HG03064 (cell line): ENCODE measurements around the gene ANKRD53.

Source experiments
- ATAC-seq: cut with Tn5 transposase; IDR thresholded peaks from one replicate; pipeline ENCODE4 v1.9.1; 2021; ENCODE audit warnings: low read depth; ENCODE audit not compliant: unreplicated experiment

Gene ANKRD53

DNA sequence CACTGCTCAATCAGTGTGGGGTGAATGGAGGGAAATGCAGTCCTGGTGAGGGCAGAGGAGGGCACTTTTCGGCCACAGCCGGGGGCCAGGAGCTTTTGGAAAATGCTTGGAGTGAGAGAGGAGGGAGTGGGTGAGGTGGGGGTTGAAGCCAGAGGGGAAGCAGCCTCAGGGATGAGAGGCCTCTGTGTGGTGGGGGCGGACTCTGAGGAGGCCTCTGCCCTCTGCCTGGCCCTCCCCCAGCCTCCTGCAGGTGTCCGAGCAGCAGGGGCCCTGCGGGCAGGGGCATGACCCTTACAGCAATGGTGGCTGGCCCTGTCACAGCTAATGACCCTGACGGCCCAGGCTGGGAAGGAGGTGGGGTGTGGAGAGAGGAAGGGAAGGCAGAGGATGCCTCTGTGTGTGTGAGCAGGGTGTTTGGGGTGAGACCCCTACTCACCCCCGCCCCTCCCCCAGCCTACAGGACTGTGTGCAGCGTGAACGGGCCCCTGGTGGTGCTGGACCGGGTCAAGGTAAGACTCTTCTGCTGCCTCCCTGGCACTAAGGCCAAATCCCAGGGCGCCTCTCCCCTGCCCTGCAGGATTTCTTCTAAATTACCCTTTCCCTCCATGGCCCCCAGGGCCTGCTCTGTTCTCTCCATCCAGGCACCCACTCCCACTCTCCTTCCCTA, 35.1 kb upstream of the ANKRD53 start:
- ATAC-seq, result no peak

DNA sequence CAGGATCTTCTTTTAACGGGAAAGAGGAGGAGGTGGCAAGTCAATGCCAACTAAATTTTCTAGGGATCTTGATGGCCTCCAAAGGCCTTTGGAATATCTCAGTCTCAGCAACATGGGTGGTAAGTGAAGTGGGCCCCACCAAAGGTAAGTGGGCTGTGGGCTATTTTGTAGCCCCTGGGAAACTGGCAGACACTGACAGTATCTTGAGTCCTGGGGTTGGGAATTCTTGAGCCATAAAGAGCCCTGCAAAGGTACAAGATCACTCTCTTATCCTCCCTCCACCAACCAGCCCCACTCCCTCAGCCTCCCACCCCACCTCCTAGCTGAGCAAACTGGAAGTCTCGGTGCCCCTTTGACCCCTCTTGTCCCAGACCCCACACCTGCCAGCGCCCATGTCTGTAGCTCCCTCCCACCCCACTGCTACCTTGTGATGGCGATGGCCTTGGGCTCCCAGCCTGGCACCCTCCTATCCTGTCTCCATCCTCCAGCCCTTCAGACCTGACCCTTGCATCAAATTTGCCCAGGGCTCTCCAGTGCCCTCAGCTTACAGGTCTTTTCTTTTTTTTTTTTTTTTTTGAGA, 34.2 kb upstream of the ANKRD53 start:
- ATAC-seq, result no peak

DNA sequence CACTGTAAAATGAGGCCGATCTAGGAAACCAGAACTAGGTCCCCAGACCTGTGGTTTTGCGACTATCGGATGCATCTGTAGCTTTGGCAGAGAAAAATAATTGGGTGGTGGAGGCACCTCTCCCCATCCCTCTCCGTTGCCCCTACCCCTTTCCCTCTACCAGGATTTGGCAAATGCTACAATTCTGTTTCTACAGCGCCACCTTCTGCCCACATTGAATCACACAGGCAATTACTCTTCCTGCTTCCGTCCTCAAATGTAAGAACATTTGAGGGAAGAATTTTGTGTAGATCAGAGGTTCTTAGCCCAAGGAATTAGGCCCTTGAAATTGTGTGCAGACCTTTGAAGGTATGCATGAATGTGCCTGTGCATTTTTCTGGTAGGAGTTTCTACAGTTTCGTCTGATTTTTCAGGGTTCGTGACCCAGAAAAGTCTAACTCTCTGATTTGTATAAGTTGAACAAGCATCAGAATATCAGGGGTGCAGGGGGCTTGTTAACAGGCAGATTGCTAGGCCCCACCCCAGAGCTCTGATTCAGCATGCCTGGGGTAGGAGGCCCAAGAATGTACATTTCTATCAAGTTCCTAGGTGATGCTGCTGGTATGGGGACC, 31.5 kb upstream of the ANKRD53 start:
- no peak for ATAC-seq

DNA sequence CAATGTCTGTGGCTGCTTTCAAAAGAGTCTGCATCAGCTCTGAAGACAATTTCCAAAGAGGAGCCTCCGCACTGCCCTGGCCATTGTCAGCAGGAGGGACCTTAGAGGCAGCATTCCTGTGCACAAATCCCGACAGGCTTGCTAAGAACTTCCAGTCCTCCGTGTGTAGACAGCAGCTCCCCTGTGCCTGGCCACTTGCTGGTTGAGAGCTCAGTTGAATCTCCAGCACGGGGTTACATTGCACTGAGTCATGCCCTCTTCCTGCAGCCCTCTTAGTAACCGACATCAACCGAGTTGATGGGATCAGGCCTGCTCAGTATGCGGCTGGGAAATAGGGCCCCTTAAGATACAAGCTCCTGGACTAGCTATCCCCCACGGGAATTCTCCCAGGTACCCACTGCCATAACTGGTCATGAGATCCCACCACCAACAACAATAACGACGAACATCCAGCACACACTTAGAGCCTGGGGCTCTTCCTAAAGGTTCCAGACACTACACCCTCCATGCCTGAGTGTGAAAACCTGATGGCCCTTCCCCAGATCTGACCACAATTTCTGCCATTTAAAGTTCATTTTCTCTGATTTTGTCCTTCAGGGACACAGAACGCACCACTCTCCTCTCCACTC, 30.8 kb upstream of the ANKRD53 start:
- ATAC-seq, result no peak

DNA sequence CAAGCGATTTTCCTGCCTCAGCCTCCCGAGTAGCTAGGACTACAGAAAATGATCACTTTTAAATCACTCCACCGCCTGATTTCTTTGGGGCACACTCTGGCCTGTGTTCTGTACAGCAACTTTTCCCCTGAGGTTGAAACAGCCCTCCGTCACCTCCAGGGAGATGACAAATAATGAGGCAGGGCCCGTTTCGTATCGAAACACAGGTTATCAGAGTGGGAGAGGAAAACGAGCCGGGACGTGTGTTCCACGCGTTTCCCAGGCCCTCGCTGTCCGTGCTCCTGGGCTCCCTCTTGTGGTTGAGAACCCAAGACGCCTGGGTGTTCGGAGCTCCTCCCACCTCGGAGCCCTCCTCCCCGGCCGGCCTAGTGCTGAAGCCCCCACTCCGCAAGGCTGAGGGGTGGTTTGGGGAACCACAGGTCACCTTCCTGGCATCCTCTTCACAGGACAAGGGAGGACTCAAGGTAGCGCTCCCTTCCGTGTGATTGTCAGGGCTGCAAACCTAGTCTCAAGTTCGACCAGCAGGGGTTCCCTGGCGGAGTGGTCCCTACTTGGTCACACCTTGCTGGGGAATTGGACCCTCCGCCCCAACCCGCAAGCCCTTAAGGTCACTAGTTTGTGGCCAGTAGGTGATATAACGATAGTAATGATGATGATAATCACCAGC, 30.0 kb upstream of the ANKRD53 start:
- peak; percentile 75 for ATAC-seq

DNA sequence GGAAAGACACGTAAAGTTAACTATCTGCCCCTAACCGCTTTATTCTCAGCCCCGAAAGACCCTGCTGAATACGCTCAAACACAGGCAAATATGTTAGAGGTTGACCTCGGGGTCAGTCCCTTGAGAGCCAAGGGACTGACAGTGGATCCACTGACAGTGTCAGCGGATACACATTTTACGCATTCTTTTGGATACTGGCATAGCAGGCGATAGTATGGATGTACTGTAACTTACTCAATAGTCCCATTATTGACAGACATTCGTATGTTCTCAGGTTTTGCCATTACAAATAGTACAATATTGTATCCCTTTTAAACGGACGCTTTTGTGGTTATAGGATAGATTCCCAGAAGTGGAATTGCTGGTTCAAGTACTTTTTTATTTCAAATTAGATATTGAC, 29.3 kb upstream of the ANKRD53 start:
- ATAC-seq, result no peak

DNA sequence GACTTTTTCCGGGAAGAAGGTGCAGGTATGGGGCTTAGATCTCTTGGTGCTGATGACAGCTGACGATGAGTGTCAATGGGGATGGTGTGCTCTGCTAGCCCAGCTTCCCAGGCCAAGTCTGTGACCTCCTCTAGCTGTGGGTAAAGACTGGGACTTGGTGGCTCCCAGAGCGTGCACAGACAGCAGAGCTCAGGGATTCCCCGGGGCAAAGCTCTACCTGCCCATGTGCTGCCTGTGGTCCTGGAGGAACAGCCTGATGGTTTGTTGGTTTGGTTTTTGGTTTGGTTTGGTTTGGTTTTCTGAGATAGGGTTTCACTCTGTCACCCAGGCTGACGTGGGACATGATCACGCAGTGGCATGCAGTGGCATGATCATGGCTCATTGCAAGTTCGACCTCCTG, 23.5 kb upstream of the ANKRD53 start:
- no peak for ATAC-seq

DNA sequence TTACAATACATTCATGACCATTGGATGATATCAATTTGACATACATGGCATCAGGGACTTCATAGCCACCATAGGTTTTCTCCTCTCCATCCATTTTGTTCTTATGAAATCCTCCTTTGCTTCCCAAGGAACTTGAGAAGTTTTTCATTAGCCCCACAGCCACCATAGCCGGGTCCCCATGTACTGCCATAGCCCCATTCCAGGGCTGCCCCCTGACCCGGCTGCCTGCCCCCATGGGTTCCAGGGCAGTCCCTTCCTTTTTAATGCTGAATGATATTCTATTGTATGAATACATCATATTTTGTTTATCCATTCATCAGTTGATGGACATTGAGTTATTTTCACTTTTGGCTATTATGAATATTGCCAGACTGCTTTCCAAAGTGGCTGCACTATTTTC, 22.3 kb upstream of the ANKRD53 start:
- no peak for ATAC-seq

DNA sequence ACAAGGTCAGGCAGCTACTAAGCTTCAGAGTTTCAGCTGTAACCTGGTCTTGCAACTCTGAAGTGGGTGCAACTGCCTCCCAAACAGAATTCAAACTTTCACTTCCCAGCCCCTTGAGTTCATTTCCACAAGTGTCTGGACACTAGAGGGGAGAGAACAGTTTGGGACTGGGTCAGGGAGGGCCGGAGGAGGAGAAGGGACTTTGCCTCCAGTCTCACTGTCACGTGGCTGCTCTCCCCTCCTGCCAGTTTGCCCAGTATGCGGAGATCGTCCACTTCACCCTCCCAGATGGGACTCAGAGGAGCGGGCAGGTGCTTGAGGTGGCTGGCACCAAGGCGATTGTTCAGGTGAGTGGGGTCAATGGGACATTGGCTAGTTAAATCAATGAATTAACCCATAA, 20.6 kb upstream of the ANKRD53 start:
- ATAC-seq, result no peak

DNA sequence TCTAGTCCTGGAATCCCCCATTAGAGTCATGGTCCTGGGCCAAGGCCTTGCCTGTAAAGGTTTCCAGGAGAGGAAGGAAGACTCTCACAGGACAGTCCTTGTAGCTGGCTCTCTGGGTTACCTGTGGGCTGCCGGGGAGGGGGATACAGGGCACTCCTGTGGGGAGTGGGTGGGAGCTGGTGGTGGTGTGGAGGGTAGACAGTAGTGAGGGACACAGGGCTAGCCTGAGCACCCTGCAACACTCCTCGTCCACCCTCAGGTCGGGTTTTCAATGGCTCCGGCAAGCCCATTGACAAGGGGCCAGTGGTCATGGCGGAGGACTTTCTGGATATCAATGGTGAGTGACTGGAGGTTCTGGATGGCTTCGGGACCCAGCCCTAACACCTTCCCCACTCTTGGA, 19.7 kb upstream of the ANKRD53 start:
- no peak for ATAC-seq

DNA sequence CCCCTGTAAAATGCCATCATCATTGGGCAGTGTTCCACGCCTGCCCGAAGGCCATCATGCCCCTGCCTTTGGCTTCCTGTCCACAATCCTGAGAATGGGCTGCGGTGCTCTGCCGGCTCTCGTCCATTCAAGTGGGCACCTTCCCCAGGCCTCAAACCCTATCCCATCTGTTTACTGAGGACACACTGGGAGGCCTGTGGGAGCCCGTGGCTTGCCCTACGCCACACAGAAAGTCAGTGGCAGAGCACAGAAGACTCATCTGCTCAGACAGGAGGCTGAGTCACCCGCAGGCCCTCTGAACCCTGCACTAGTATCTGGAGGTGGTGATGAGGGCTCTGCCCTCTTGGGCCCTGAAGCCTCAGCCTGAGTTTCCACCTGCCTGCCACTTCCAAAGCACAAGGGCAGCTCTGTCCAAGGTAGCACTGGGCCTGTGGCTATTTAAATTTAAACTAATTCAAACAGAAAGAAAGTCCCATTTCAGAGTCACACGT, 19.1 kb upstream of the ANKRD53 start:
- ATAC-seq, result no peak

DNA sequence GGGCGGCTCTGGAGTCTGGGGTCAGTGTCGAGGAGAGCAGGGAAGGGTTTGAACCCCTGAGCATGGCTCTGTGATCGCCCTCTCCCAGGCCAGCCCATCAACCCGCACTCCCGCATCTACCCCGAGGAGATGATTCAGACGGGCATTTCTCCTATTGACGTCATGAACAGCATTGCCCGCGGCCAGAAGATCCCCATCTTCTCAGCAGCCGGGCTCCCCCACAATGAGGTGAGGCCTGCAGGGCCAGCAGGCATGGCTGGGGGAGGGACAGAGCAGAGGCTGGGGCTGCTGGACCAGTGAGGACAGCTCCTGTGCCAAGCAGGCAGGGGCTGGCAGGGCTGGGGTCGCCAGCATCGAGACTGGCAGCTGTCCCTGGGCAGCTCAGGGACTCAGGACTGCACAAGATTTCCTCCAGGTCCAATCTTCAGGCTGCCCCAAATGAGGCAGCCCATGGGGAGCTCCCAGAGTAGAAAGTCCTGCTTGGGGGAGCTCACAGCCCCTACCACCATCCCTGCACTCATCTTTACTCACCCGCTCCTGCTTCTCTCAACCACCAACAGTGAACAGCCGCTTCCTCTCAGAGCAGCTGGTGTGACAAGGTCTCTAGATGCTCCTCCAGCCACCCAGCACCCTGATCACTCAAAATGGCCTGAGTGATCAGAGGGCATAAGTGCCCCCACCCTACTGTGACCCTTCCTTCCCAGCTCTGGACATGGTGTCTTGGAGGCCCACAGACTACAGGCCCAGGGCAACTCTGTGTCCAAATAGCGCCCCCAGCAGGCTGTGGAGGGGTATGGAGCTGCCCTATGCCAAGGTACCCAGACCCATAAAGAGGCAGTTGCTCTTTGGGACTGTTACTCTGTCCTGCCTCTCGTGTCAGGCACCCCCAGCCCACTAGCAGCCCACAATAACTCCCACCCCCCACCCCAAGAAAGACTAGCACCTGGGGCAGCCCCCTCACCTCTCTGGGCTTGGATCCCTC, 18.3 kb upstream of the ANKRD53 start:
- ATAC-seq, result no peak

DNA sequence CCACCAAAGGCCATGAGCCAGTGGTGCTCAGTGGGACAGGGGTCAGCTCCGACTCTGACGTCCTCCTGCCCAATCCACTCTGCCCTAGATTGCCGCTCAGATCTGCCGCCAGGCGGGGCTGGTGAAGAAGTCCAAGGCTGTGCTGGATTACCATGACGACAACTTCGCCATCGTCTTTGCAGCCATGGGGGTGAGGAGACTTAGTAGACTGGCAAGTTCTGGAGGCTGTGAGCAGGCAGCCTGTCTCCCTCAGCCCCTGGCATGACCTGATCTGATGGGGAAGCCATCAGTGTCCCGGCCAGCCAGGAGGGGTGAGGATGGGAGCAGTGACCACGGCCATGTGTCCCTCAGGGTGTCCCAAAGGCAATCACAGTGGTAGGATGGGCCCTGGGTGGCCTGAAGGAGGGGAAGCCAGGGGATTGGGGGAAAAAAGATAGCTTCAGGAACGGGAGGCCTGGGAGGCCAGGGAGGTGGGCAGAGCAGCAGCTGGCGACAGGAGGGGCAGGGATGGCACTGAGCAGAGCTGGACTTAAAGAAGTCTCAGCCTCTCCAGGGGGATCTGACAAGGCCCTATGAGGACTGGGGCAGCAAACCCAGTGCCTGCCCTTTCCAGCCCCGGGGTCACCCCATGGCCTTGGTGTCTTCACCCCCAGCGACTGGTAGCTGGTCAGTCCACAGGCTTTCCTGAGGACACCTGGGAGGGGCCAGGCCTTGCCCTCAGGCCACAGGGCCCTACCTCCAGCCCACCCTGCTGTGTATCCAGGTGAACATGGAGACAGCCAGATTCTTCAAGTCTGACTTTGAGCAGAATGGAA, 17.4 kb upstream of the ANKRD53 start:
- ATAC-seq, result no peak

DNA sequence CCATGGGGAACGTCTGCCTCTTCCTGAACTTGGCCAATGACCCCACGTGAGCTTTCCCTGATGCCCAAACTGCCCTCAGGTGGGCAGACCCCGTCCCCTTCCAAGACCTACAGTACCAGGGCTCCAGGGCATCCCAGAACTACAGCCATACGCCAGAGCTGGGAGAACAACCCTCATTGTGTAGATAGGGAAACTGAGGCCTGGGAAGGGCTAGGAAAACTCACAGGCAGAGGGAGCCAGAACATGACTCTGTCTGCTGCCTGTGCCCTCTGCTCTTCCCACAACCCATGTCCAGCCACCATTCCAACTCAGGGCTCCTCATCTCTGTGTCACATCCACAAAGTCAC, 16.8 kb upstream of the ANKRD53 start:
- ATAC-seq, result no peak

DNA sequence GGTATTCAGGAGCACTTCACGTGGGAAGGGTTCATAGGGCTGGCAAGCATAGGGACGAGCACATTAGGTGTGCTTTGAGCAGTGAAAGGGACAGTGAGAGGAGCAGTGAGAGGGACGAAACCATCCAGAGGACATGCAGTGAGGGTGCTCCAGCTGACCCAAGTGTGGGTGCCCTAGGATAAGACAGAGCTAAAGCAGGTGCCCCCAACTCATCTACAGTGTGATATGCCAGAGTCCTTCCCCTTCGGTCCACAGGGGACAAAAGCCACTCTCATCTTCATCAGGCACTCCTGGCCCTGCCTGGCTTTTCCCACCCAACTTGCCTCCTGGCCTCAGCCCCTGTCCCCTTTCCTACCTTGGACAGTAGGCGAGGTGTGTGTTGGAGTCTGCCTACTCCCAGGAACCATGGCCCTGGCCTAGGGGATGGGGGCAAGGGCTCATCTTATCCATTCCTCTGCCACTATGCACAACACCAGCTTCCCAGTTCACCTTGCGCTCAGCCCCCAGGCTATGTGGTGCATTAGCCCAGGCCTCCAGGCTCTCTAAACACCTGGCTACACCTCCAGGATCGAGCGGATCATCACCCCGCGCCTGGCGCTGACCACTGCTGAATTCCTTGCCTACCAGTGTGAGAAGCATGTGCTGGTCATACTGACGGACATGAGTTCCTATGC, 16.1 kb upstream of the ANKRD53 start:
- ATAC-seq, result no peak

DNA sequence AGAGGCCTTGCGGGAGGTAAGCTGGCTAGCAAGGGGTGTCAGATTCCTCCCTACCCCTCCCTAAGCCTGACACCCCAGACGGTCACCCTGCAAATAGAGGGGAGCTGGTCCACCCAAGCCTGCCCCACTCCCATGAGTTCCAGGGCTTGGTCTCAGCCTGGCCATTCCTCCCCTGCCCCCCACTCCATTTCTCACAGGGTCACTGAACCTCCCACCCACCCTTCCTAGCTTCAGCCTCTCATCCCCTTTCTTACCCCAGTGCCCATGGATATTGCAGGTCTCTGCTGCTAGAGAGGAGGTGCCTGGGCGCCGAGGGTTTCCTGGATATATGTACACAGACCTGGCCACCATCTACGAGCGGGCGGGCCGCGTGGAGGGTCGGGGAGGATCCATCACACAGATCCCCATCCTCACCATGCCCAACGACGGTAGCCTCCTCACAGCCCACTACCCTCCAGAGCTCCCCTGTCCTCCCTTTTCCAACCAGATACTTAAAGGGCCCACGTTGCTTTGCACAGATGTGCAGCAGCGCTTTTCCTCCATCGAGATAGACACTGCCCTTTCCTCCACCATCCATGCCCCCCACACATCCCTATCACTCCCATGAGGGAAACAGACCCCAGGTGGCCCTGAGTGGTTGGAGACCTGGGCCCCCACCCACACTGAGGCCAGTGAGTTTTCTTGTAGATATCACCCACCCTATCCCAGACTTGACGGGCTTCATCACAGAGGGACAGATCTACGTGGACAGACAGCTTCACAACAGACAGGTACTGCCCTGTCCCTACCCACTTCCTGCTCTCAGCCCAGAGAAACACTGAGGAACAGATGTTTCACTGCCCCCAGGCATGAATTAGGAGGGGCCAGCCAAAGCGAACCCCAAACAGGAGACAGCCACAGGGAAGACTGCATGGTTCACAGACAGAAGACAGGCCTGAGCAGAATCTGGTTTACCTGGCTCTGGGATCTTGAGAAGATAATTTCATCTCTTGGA, 15.2 kb upstream of the ANKRD53 start:
- no peak for ATAC-seq

DNA sequence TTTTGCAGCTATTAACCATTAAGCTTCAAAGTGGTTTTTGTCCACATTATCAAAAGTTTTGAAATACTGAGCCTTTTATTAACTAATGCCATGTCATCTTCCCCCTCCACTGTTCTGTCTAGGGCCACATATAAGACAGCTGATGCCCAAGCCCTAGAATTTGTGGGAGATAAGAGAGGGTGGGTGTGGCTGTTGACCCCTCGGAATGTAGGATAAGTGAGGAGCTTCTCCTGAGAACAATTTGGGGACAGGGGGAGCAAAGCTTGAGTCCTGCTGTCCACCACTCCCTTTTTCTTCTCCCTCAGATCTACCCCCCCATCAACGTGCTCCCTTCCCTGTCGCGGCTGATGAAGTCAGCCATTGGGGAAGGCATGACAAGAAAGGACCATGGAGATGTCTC, 14.3 kb upstream of the ANKRD53 start:
- no peak for ATAC-seq
